ENCODE data around the gene SLC35F1. TPM values are rescaled to one million over a fixed set of nuclear protein-coding genes. Genes with fewer than 3 reads are reported as not detected.

Gene SLC35F1
- total RNA-seq, 2 donors from 2014 or later, result 1.1 to 1.3 TPM

- Histone ChIP-seq H3K4me1 (peaks cover 0 to 21% of the 10 kb centered on the region in 2 donors), H3K27me3 (no peaks in the 10 kb centered on the region), H3K36me3 (no peaks in the 10 kb centered on the region), H3K4me3 (no peak overlapping the region), H3K27ac (peak overlapping the region in 1 of 2 donors; percentile 27), H3K9me3 (no peaks in the 10 kb centered on the region)
- TF ChIP-seq CTCF (IDR thresholded peaks at IDR 0.05), result no peak
- no peak for DNase-seq (ENCODE audit: low spot score)
Observed at GRCh38 chr6:118186672-118187567, 279.9 kb downstream of the SLC35F1 start.

GRCh38 chr6:118187568-118188164 is 280.6 kb downstream of the SLC35F1 start:
- no peak for TF ChIP-seq CTCF (IDR thresholded peaks at IDR 0.05)
- Histone ChIP-seq H3K9me3 (no peaks in the 10 kb centered on the region), H3K36me3 (no peaks in the 10 kb centered on the region), H3K4me3 (no peak overlapping the region), H3K4me1 (peaks cover 0 to 21% of the 10 kb centered on the region in 2 donors), H3K27ac (peak overlapping the region in 1 of 2 donors; percentile 27), H3K27me3 (no peaks in the 10 kb centered on the region)
- no peak for DNase-seq (ENCODE audit: low spot score)

- DNase-seq (ENCODE audit: low spot score), result no peak
- no peak overlapping the region for H3K4me3 ChIP-seq
- peaks cover 0 to 21% of the 10 kb centered on the region in 2 donors for H3K4me1 ChIP-seq
- peak overlapping the region in 1 of 2 donors; percentile 27 for H3K27ac ChIP-seq
- no peaks in the 10 kb centered on the region for H3K36me3 ChIP-seq
- no peaks in the 10 kb centered on the region for H3K9me3 ChIP-seq
- no peak for TF ChIP-seq CTCF (IDR thresholded peaks at IDR 0.05)
- no peaks in the 10 kb centered on the region for H3K27me3 ChIP-seq
Observed at GRCh38 chr6:118188561-118188960, 281.5 kb downstream of the SLC35F1 start.

- Histone ChIP-seq H3K36me3 (no peaks in the 10 kb centered on the region), H3K4me3 (no peak overlapping the region), H3K9me3 (no peaks in the 10 kb centered on the region), H3K27ac (no peak overlapping the region), H3K27me3 (no peaks in the 10 kb centered on the region), H3K4me1 (no peaks in the 10 kb centered on the region)
- no peak for DNase-seq (ENCODE audit: low spot score)
- no peak for TF ChIP-seq CTCF (IDR thresholded peaks at IDR 0.05)
Observed at GRCh38 chr6:118197539-118197938, 290.5 kb downstream of the SLC35F1 start.

GRCh38 chr6:118198746-118199145 is 291.7 kb downstream of the SLC35F1 start:
- Histone ChIP-seq H3K4me1 (no peaks in the 10 kb centered on the region), H3K36me3 (no peaks in the 10 kb centered on the region), H3K27me3 (no peaks in the 10 kb centered on the region), H3K4me3 (no peak overlapping the region), H3K27ac (no peak overlapping the region), H3K9me3 (no peaks in the 10 kb centered on the region)
- no peak for DNase-seq (ENCODE audit: low spot score)
- no peak for TF ChIP-seq CTCF (IDR thresholded peaks at IDR 0.05)
